H1 (cell line): ENCODE data around the gene RBM20. TPM values are rescaled to one million over a fixed set of nuclear protein-coding genes. Genes with fewer than 3 reads are reported as not detected.

Experiments used
- CTCF ChIA-PET: fragments of 300-600 bp; sonication (Branson Sonifier 250); formaldehyde crosslinking; loops from one replicate; lab custom pipeline; 2021; ENCODE audit not compliant: partially characterized antibody; lab: Charles Lee
- POLR2A ChIA-PET: fragments of 300-600 bp; sonication (Branson Sonifier 250); formaldehyde crosslinking; loops from one replicate; lab custom pipeline; 2021; ENCODE audit warnings: inconsistent platforms; ENCODE audit not compliant: partially characterized antibody; lab: Charles Lee
- DNase-seq, 2 experiments: peaks; one replicate each; pipeline versions ENCODE4 v3.0.0 to v3.0.0-alpha.2; 2010 to 2022; ENCODE audit warnings: low spot score in 2 of 2, low read depth in 1 of 2, mixed read lengths in 1 of 2
- FAIRE-seq: peaks from 2 replicates; lab custom pipeline; 2011; peaks lifted over from hg19 to GRCh38; lab: Jason Lieb, UNC
- H2AFZ ChIP-seq: 2 replicates; pipeline ENCODE4 v1.8.1; 2012; ENCODE audit warnings: low read length, inconsistent platforms
- H2AK5ac ChIP-seq: 2 replicates; pipeline ENCODE4 v1.6.1; 2013; ENCODE audit warnings: low read depth, low read length
- H2BK120ac ChIP-seq: replicated peaks from 2 replicates; pipeline ENCODE3; 2013; ENCODE audit warnings: low read depth, low read length, inconsistent platforms
- H2BK12ac ChIP-seq: 2 replicates; pipeline ENCODE4 v1.6.1; 2013; ENCODE audit warnings: low read depth, low read length
- H2BK15ac ChIP-seq: 2 replicates; pipeline ENCODE4 v1.6.1; 2013; ENCODE audit warnings: low read length
- H2BK20ac ChIP-seq: 2 replicates; pipeline ENCODE4 v1.6.1; 2013; ENCODE audit warnings: low read length
- H2BK5ac ChIP-seq: 2 replicates; pipeline ENCODE4 v1.6.1; 2013; ENCODE audit warnings: low read depth, low read length
- H3K14ac ChIP-seq: 2 replicates; pipeline ENCODE4 v1.6.1; 2013; ENCODE audit warnings: inconsistent platforms; ENCODE audit not compliant: insufficient read length
- H3K18ac ChIP-seq: 2 replicates; pipeline ENCODE4 v1.6.1; 2013; ENCODE audit warnings: low read length; ENCODE audit errors: extremely low read depth
- H3K23ac ChIP-seq: 2 replicates; pipeline ENCODE4 v1.6.1; 2013; ENCODE audit warnings: inconsistent platforms; ENCODE audit not compliant: insufficient read length
- H3K23me2 ChIP-seq: 2 replicates; pipeline ENCODE4 v1.6.1; 2013; ENCODE audit warnings: low read depth, low read length
- H3K27ac ChIP-seq: 2 replicates; pipeline ENCODE4 v1.6.1; 2011; ENCODE audit warnings: low read depth, low read length, inconsistent platforms
- H3K27me3 ChIP-seq, 4 experiments: replicated peaks in 1 of 4; 1 replicate in 1 of 4; 2 replicates in 3 of 4; pipeline versions ENCODE4 v1.6.1 to v1.8.1; 2011 to 2013; ENCODE audit warnings: low read length in 3 of 4, mild to moderate bottlenecking in 3 of 4, inconsistent platforms in 2 of 4, mixed read lengths in 2 of 4, moderate library complexity in 1 of 4; ENCODE audit not compliant: control insufficient read depth in 3 of 4, insufficient read depth in 3 of 4; ENCODE audit errors: extremely low read depth in 1 of 4
- H3K36me3 ChIP-seq, 4 experiments: 2 replicates each; pipeline versions ENCODE4 v1.6.1 to v1.8.1; 2011 to 2013; ENCODE audit warnings: mild to moderate bottlenecking in 4 of 4, low read length in 3 of 4, moderate library complexity in 2 of 4, control low read depth in 1 of 4, inconsistent platforms in 1 of 4; ENCODE audit not compliant: insufficient read depth in 4 of 4, control insufficient read depth in 2 of 4
- H3K4ac ChIP-seq: replicated peaks from 2 replicates; pipeline ENCODE3; 2013; ENCODE audit warnings: low read length, low read depth, mixed read lengths, inconsistent platforms; ENCODE audit not compliant: insufficient read length
- H3K4me1 ChIP-seq, 4 experiments: replicated peaks in 1 of 4; 1 replicate in 1 of 4; 2 replicates in 3 of 4; pipeline versions ENCODE4 v1.6.1 to v1.8.1; 2011 to 2013; ENCODE audit warnings: low read length in 3 of 4, inconsistent platforms in 2 of 4, mixed read lengths in 1 of 4; ENCODE audit not compliant: insufficient read depth in 4 of 4, control insufficient read depth in 3 of 4
- H3K4me2 ChIP-seq, 2 experiments: 2 replicates each; pipeline versions ENCODE4 v1.6.1 to v1.8.1; 2011 to 2013; ENCODE audit warnings: low read depth in 2 of 2, low read length in 2 of 2, control low read depth in 1 of 2, inconsistent platforms in 1 of 2, mild to moderate bottlenecking in 1 of 2; ENCODE audit not compliant: insufficient read depth in 1 of 2
- H3K4me3 ChIP-seq, 4 experiments: fragments of 200-600, 300-600 bp in 1 of 4; sonication (generic), shearing (Covaris generic), sonication (Bioruptor Twin) in 1 of 4; 2 replicates each; pipeline versions ENCODE4 v1.5.1 to v1.8.1; 2011 to 2016; ENCODE audit warnings: low read length in 4 of 4, low read depth in 3 of 4, control low read depth in 2 of 4, inconsistent platforms in 2 of 4, mild to moderate bottlenecking in 2 of 4, mixed read lengths in 1 of 4, moderate library complexity in 1 of 4; ENCODE audit not compliant: insufficient read depth in 2 of 4; ENCODE audit errors: extremely low read depth in 1 of 4
- H3K56ac ChIP-seq: replicated peaks from 2 replicates; pipeline ENCODE3; 2013; ENCODE audit warnings: low read depth, mild to moderate bottlenecking, mixed read lengths, low read length, inconsistent platforms; ENCODE audit not compliant: insufficient read length
- H3K79me1 ChIP-seq: 2 replicates; pipeline ENCODE4 v1.6.1; 2013; ENCODE audit warnings: low read depth, low read length, control low read depth
- H3K79me2 ChIP-seq, 2 experiments: 2 replicates each; pipeline versions ENCODE4 v1.6.1 to v1.8.1; 2012 to 2013; ENCODE audit warnings: low read length in 2 of 2, mild to moderate bottlenecking in 2 of 2, inconsistent platforms in 1 of 2; ENCODE audit not compliant: insufficient read depth in 2 of 2, control insufficient read depth in 1 of 2
- H3K9ac ChIP-seq, 4 experiments: replicated peaks in 1 of 4; 1 replicate in 1 of 4; 2 replicates in 3 of 4; pipeline versions ENCODE4 v1.6.1 to v1.8.1; 2011 to 2013; ENCODE audit warnings: low read depth in 3 of 4, low read length in 3 of 4, control low read depth in 2 of 4, mild to moderate bottlenecking in 2 of 4, moderate library complexity in 2 of 4, inconsistent platforms in 1 of 4; ENCODE audit errors: extremely low read depth in 1 of 4
- H3K9me3 ChIP-seq, 2 experiments: 2 replicates each; pipeline versions ENCODE4 v1.6.1 to v1.8.1; 2012 to 2013; ENCODE audit warnings: mild to moderate bottlenecking in 2 of 2, moderate library complexity in 2 of 2, control low read depth in 1 of 2, inconsistent platforms in 1 of 2, low read depth in 1 of 2, low read length in 1 of 2, mixed read lengths in 1 of 2; ENCODE audit not compliant: insufficient read depth in 2 of 2
- H4K20me1 ChIP-seq, 2 experiments: replicated peaks in 1 of 2; 2 replicates each; pipeline versions ENCODE3 to v1.8.1; 2011 to 2013; ENCODE audit warnings: inconsistent platforms in 2 of 2, low read length in 2 of 2, mild to moderate bottlenecking in 1 of 2; ENCODE audit not compliant: insufficient read depth in 2 of 2, control insufficient read depth in 1 of 2
- H4K5ac ChIP-seq: 2 replicates; pipeline ENCODE4 v1.6.1; 2013; ENCODE audit warnings: low read length, low read depth, mixed read lengths, inconsistent platforms; ENCODE audit not compliant: insufficient read length
- H4K8ac ChIP-seq: 2 replicates; pipeline ENCODE4 v1.8.0; 2013; ENCODE audit warnings: mild to moderate bottlenecking, moderate library complexity, low read length, inconsistent platforms; ENCODE audit not compliant: insufficient read depth; ENCODE audit errors: extremely low read depth
- H4K91ac ChIP-seq: replicated peaks from 2 replicates; pipeline ENCODE3; 2013; ENCODE audit warnings: low read length, mixed read lengths, inconsistent platforms; ENCODE audit not compliant: insufficient read length
- ASH2L ChIP-seq: fragments of 200-600, 300-600 bp; sonication (generic); IDR thresholded peaks from one replicate; pipeline ENCODE4 v1.7.1; 2017; ENCODE audit warnings: low read length
- BACH1 ChIP-seq: IDR thresholded peaks from 2 replicates; pipeline ENCODE4 v1.6.1; 2012; ENCODE audit warnings: low read length, improper control_type of control experiment
- CBX5 ChIP-seq: fragments of 300-800, 300-1000 bp; sonication (generic); IDR thresholded peaks from 2 replicates; pipeline ENCODE4 v1.7.1; 2016; ENCODE audit warnings: antibody characterized with exemption, low read length, low read depth
- CTCF ChIP-seq, 3 experiments: IDR thresholded peaks; 1 replicate in 2 of 3; 2 replicates in 1 of 3; pipeline versions ENCODE4 v1.5.1 to v1.6.1; 2011; ENCODE audit warnings: low read length in 3 of 3, mild to moderate bottlenecking in 3 of 3, inconsistent platforms in 2 of 3, low read depth in 1 of 3, moderate library complexity in 1 of 3; ENCODE audit not compliant: insufficient read depth in 1 of 3; ENCODE audit errors: control extremely low read depth in 1 of 3
- E2F6 ChIP-seq: IDR thresholded peaks from 2 replicates; pipeline ENCODE4 v1.6.1; 2012; ENCODE audit warnings: inconsistent platforms
- EP300 ChIP-seq, 2 experiments: IDR thresholded peaks; 1 replicate in 1 of 2; 2 replicates in 1 of 2; pipeline ENCODE4 v1.6.1; 2011 to 2012; ENCODE audit warnings: low read depth in 2 of 2, low read length in 2 of 2, mild to moderate bottlenecking in 2 of 2, borderline replicate concordance in 1 of 2, inconsistent platforms in 1 of 2, moderate library complexity in 1 of 2
- PHF8 ChIP-seq: fragments of 200-600 bp; sonication (generic); conservative IDR thresholded peaks from 2 replicates; pipeline ENCODE4 v1.7.1; 2012; ENCODE audit warnings: low read depth, mild to moderate bottlenecking, inconsistent platforms, low read length, moderate library complexity
- RFX5 ChIP-seq: IDR thresholded peaks from 2 replicates; pipeline ENCODE4 v1.6.1; 2011; ENCODE audit warnings: low read depth, low read length, improper control_type of control experiment, borderline replicate concordance
- SIX5 ChIP-seq: IDR thresholded peaks from 2 replicates; pipeline ENCODE4 v1.6.1; 2011; ENCODE audit warnings: mild to moderate bottlenecking, low read depth, low read length
- TBP ChIP-seq: IDR thresholded peaks from 2 replicates; pipeline ENCODE4 v1.6.1; 2011; ENCODE audit warnings: low read depth, low read length, improper control_type of control experiment
- WGBS, 2 experiments: shearing (Covaris generic) in 1 of 2; methylation state at CpG; one replicate each; pipeline versions ENCODE4 v1.1.6 to v1.1.7; 2013 to 2015; ENCODE audit warnings: low lambda C conversion rate in 2 of 2, mixed read lengths in 2 of 2, inconsistent platforms in 1 of 2, low coverage in 1 of 2, missing lambda C conversion rate in 1 of 2; ENCODE audit not compliant: insufficient replicate concordance in 2 of 2, insufficient coverage in 1 of 2, insufficient read length in 1 of 2; ENCODE audit errors: extremely low coverage in 1 of 2, missing lambda C conversion rate in 1 of 2; 5-methylcytosine and 5-hydroxymethylcytosine counted together
- polyA plus RNA-seq, 7 experiments: library from polyadenylated mRNA; depleted of rRNA in 3 of 7; stranded (reverse) in 5 of 7; unstranded in 2 of 7; fragments of >200 nt in 5 of 7; fragments of 200-250 nt in 2 of 7; gene quantifications; 1 replicate in 5 of 7; 2 replicates in 1 of 7; 4 replicates in 1 of 7; pipeline versions ENCODE4 v1.2.1 to v1.2.3, GENCODE V29; 2011 to 2013; ENCODE audit warnings: missing spikeins in 2 of 7, mixed read lengths in 2 of 7
- total RNA-seq: library from RNA; stranded (reverse); fragmentation: NEBNext Ultra II Directional; extraction: Animal tissue kit (Norgen Biotek cat#: 25700); gene quantifications from 2 replicates; pipeline ENCODE4 v1.2.1, GENCODE V29; 2021

Gene RBM20
- total and polyA plus RNA-seq, 2 of the 8 experiments (the other 6 are each of a cell fraction or from before 2014, with no cell fraction given) = 0.05 to 0.63 TPM

- Histone ChIP-seq H2BK12ac (no peak overlapping the region), H3K4me3 (no peak overlapping the region), H2BK120ac (no peak overlapping the region), H3K14ac (no peak overlapping the region), H4K91ac (no peak overlapping the region), H2BK15ac (no peak overlapping the region), H3K23me2 (no peaks in the 10 kb centered on the region), H3K27ac (no peak overlapping the region), H2BK20ac (no peak overlapping the region), H2AK5ac (no peak overlapping the region), H3K27me3 (no peaks in the 10 kb centered on the region), H2AFZ (no peak overlapping the region), H3K9ac (no peak overlapping the region), H3K36me3 (no peaks in the 10 kb centered on the region), H3K4me2 (no peak overlapping the region), H3K18ac (no peak overlapping the region), H3K9me3 (no peaks in the 10 kb centered on the region), H2BK5ac (no peak overlapping the region), H3K23ac (no peak overlapping the region), H4K8ac (no peak overlapping the region), H3K4me1 (peaks cover 8 to 15% (median 10%) of the 10 kb centered on the region in 4 experiments), H3K79me2 (no peaks in the 10 kb centered on the region), H3K79me1 (no peaks in the 10 kb centered on the region), H4K20me1 (no peaks in the 10 kb centered on the region), H3K4ac (no peak overlapping the region), H4K5ac (no peak overlapping the region), H3K56ac (no peak overlapping the region)
- DNase-seq (no peak), FAIRE-seq (no peak)
- WGBS, 2 experiments = 84% methylated on average over 1 of the region's 1 CpG; no CpG with 5 or more reads in 1 of the 2 experiments
- ChIA-PET CTCF (interaction anchor here (0.7 to 1.3 kb wide), 5 partner anchors 10 to 40 kb away, joined by 3 to 7 read pairs (median 4); no protein-coding TSS in a partner anchor), POLR2A (interaction anchor here (0.8 to 1.5 kb wide), 4 partner anchors 9 to 24 kb away, joined by 3 to 4 read pairs (median 3); partner anchors contain the start of gene RBM20)
- TF ChIP-seq RFX5 = no peak
- no peak for TF ChIP-seq CBX5
- no peak for TF ChIP-seq BACH1
- no peak for TF ChIP-seq TBP
- no peak for TF ChIP-seq ASH2L
- TF ChIP-seq CTCF (IDR thresholded peaks at IDR 0.05; ENCODE audit: control extremely low read depth in 1 of 3, insufficient read depth in 1 of 3, low read depth in 1 of 3, low read length in 3 of 3) = no peak
- no peak for TF ChIP-seq EP300 (IDR thresholded peaks at IDR 0.05; ENCODE audit: borderline replicate concordance in 1 of 2, low read depth in 2 of 2, low read length in 2 of 2)
- TF ChIP-seq SIX5 = no peak
- no peak for TF ChIP-seq E2F6
- TF ChIP-seq PHF8 = no peak
Measured at GRCh38 chr10:110632591-110633215, 11.4 kb upstream of the RBM20 start.
